ENCODE measurements around the gene CDYL2.
A peak's percentile ranks its signal among the peaks of the same experiment; 100 is the strongest.
"Not testable (repeated sequence)": the region's sequence is repeated elsewhere in the genome, so short reads cannot be mapped to it uniquely, and the experiment has no call there.

Gene CDYL2

GRCh38 chr16:80743273-80743672, 61.1 kb downstream of the CDYL2 start:
- no peak for DNase-seq

DNA sequence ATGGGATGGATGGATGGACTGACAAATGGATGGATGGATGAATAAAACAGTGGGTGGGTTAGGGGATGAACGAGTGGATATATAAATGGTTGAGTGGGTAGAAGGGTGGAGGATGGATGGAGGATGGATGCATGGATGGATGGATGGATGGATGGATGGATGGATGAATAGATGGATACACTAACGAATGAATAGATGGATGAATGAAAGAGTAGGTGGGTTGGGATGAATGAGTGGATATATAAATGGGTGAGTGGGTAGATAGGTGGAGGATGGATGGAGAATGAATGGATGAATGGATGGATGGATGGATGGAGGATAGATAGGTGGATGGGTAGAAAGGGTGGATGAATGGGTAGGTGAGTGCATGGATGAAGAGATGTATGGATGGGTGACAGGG, 62.1 kb downstream of the CDYL2 start:
- DNase-seq: no peak

GRCh38 chr16:80741724-80742123, 62.7 kb downstream of the CDYL2 start:
- DNase-seq: no peak

- DNase-seq: peak; percentile 37
Measured at GRCh38 chr16:80739523-80739922, 64.9 kb downstream of the CDYL2 start.

GRCh38 chr16:80738521-80738920, 65.9 kb downstream of the CDYL2 start:
- DNase-seq: no peak

DNA sequence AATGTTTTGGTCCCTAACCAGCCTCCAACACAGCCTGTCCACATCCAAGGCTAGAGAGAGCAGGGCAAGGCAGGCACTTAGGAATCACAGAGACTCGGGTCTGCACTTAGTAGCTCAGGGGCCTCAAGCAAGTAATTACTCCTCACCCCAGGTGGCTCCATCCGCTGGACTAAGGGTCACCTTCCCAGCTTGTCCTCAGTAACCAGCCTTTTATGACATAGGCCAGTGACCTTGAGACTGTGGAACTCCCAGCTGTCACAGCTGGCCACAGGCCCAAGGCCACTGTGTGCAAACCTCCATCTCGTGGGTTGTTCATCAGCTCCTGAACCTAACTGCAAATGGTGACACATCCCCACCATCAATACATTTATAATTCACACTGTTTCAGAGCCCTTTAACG, 68.6 kb downstream of the CDYL2 start:
- DNase-seq: no peak

DNA sequence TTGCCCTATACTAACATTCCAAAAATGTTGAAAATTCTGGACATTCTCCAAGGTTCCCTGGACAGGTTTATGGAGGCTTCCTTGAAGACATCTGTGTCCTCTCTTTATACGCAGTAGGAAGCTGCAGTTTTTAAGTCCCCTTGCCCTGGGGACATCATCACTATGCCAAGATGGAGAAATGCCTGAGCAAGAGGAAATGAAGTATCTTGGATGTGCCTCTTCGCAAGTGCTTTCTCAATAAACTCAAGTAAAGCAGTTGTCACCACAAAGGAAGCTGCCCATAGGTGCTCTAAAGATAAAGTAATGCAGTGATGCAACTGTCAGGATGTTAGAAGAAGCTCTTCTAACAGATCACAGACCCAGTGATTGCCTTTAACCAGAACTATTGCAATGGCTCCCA, 71.0 kb downstream of the CDYL2 start:
- DNase-seq: no peak

- DNase-seq: no peak
Measured at GRCh38 chr16:80731915-80732314, 72.5 kb downstream of the CDYL2 start.

GRCh38 chr16:80727066-80727763, 77.2 kb downstream of the CDYL2 start:
- DNase-seq: not testable (repeated sequence)

DNA sequence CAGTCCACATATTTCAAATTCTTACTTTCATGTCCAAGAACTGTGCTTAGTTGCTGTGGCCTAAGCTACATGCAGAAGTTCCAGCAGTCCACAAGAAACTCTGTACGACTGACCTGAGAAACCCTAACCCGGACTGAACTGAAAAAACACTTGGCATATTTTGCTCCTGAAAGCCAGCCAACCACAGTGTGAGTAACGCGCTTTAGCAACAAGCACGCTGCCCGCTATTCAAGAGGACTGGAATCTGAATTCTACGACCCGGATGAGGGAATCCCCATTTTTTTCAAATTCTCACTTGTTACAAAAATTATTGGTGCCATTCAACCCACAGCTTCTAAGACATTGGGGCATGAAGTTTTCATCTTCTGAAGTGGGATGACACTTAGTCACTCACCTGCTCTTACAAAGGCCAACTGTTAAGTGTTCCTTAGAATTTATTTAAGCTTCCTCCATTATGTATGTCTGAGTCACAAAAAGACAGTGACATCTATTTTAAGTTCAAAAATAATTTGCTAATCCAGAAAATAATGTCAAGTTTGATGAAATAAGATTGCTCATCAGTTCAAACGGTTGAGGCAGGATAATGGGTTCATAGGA, 78.7 kb downstream of the CDYL2 start:
- no peak for DNase-seq

- DNase-seq: no peak
Measured at GRCh38 chr16:80723981-80724380, 80.4 kb downstream of the CDYL2 start.

- no peak for DNase-seq
Measured at GRCh38 chr16:80723091-80723490, 81.3 kb downstream of the CDYL2 start.

GRCh38 chr16:80720804-80721371, 83.5 kb downstream of the CDYL2 start:
- DNase-seq: no peak

- DNase-seq: no peak
Measured at GRCh38 chr16:80719573-80719972, 84.8 kb downstream of the CDYL2 start.

- DNase-seq: no peak
Measured at GRCh38 chr16:80718480-80719220, 85.7 kb downstream of the CDYL2 start.

DNA sequence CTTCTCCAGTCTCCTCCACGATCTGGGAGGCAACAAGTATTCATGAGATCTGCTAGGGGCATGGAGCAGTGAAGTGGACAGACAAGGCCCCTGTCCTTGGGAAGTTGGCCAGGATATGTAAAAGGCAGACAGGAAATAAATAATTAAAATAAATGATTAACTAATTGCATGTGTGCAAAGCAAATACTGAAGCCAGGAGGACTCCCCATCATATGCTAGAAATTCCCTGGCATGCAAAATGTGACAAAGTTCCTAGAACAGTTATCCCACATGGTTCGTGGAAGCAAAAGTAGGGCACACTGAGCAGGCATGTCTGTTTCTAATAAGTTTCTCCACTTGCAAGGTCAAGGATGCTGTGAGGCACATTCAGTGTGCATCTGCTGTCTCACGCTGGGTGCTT, 86.8 kb downstream of the CDYL2 start:
- no peak for DNase-seq

DNA sequence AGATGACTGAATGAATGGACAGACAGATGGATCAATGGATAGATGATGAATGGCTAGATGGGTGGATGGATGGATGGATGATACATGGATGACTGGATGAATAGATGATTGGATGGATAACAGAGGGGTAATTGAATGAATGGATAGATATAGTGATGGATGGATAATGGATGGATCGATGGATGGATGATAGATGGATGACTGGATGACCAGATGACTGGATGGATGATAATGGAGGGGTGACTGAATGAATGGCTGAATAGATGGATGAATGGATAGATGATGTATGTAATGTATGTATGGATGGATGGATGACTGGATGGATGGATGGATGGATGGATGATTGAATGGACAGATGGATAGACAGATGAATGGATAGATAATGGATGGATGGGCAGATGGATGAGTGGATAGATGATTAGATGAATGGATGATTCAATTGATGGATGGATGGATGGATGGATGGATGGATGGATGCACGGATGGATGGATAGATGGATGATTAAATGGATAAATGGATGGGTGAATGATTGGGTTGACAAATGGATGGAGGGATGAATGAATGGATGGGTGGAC, 87.7 kb downstream of the CDYL2 start:
- DNase-seq: no peak

- no peak for DNase-seq
Measured at GRCh38 chr16:80711406-80711805, 93.0 kb downstream of the CDYL2 start.

- DNase-seq: no peak
Measured at GRCh38 chr16:80710918-80711317, 93.5 kb downstream of the CDYL2 start.

DNA sequence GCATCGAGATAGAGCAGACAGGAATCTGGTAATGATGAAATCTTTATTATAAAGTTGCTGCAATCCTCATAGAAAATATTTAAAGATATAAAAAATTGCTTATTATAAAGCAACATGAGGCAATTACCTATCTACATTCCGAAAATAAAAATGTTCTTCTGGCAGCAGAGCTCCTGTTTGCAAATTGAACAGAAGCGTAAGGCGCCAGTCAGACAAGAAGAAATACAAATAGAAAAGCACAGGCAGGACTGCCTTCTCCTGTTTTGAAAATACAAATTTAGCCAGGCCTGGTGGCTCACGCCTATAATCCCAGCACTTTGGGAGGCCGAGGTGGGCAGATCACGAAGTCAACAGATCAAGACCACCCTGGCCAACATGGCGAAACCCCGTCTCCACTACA, 95.6 kb downstream of the CDYL2 start:
- no peak for DNase-seq

GRCh38 chr16:80707686-80708085, 96.7 kb downstream of the CDYL2 start:
- DNase-seq: no peak

- DNase-seq: no peak
Measured at GRCh38 chr16:80705596-80705995, 98.8 kb downstream of the CDYL2 start.

- no peak for DNase-seq
Measured at GRCh38 chr16:80704751-80705505, 99.5 kb downstream of the CDYL2 start.

Measured in activated CD4-positive, alpha-beta T cell treated with anti-CD3 and anti-CD28 coated beads, Interleukin-2, Interleukin-6, amounts not matched to agents 100 ng/mL and 50 ng/mL, durations not matched to agents 16 hours and 8 hours (primary cell).